HG03354 (cell line): Measurements from ENCODE around the gene ZNF587.
"Not testable (repeated sequence)": the region's sequence is repeated elsewhere in the genome, so short reads cannot be mapped to it uniquely, and the experiment has no call there.

Experiments used
- ATAC-seq: cut with Tn5 transposase; IDR thresholded peaks from one replicate; pipeline ENCODE4 v1.9.1; 2021; ENCODE audit warnings: mild to moderate bottlenecking; ENCODE audit not compliant: unreplicated experiment, poor library complexity, severe bottlenecking

ZNF587 gene

DNA sequence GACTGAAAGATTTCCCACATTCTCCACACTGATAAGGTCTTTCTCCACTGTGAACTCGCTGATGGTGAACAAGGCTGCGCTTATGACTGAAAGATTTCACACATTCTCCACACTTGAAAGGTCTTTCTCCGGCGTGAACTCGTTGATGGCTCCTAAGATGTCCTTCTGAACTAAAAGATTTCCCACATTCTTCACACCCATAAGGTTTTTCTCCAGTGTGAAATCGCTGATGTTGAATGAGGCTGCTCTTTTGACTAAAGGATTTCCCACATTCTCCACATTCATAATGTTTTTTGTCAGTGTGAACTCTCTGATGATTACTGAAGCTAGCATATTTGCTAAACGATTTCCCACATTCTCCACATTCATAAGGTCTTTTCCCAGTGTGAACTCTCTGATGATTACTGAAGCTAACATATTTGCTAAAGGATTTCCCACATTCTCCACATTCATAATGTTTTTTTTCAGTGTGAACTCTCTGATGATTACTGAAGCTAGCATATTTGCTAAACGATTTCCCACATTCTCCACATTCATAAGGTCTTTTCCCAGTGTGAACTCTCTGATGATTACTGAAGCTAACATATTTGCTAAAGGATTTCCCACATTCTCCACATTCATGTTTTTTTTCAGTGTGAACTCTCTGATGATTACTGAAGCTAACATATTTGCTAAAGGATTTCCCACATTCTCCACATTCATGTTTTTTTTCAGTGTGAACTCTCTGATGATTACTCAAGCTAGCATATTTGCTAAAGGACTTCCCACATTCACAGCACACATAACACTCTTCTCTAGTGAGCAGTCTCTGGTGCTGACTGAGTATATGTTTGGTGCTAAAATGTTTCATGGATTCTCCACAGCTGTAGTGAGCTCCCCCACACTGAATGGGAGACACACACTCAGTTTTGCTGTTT is 24.5 kb downstream of the ZNF587 start:
- ATAC-seq, result not testable (repeated sequence)

DNA sequence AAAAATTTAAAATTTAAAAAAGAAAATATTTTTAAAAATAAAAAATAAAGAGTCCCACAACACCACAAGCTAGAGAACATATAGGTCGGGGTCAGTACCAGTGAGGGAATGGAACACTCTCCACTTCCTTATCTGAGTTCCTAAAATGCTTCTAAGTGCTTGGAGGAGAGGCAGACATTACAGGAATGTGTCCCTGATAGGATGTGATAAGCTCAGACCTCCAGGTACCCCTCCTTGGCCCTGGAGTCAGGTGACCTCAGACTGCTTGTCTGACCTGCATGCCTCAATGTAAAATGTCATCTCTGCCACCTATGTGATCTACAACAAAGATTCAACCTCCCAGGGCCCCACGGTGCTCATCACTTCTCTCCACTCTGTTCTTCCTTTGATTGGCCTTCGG is 36.4 kb downstream of the ZNF587 start:
- ATAC-seq, result no peak

DNA sequence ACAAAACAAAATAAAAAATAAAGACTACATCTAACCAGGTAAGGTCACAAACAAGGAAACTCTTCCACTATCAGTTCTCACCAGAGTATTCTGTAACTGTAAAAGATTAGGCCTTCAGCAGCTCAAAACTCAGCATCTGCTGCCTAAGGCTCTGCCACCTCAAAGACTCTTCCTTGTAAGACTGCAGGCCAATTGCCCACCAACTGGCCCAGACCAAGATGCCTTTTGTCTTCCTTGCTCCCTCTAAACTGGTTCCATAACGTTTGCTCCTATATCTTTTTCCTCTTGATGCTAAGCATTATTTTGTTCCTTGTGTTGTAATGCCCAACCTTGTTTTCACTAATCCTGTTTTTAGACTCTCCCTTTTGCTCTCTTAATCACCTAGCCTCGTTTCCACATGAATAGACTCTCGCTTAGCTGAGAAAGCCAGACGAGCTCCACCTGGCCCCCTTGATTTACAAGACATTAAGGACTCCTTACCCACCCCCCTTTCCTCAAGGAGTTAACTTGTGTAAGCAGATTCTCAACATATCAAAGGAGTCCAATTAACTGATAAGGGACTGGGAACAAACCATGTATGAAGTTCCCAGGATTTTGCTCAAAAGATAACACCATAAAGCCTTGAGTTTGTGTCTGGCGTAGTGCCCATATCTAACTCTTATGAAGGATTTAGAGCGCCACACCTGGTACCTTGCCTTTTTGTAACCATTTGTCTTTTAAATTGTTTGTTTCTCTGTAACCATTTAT is 37.7 kb downstream of the ZNF587 start:
- ATAC-seq, result no peak

DNA sequence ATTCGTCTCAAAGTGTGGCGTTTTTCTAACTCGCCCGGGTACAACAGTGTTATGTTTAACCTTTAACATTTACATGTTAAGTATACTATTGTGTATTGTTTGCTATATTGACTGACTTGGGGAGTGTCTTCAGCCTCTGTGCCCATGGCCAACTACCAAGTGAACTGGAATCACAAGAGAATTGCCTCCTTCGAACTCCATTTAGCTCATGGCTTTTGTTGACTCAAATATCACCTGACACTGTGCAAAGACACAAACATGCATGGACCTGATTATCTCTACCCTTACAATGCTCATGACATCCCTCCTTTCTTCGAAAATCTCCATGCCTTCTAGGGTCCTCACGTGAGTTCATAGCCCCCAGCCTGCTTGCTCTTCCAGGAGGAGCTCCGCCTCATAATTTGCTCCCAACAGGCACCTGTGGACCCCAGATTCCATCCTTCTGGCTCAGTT is 38.5 kb downstream of the ZNF587 start:
- no peak for ATAC-seq

DNA sequence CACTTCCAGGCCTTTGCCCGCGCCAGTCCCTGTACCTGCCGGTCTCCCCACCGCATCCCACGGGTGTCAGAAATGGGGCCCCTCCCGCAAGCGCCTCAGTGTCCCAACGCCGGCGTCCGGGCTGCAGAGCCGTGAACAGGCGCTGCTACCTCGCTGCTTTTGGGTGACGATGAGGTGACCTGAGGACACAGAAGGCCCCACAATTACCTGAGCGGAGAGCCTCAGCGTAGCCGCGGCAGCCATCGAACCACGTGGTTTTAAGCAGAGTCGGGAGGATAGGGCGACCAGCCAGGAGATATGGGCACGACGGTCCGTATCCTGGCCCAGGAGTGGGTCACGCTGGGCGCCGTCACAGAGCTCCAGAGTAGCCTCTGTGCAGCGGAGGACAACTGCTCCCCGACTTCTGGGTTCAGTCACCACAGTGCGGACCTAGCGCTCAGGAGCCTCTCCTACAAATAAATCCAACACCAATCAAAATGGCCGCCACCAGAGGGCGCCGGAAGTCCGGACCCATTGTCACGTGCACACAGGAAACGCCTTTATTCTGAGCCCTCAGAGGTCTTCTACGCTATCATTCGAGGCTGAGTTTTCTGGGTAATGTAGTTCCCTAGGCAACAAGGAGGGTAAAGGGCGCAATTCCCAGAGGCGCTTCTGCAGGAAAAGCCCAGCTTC is 39.0 kb downstream of the ZNF587 start, which contains the start of gene ZNF814:
Gene ZNF814 (minus strand): TSS at position 478 of the 672 bp plus-strand sequence. CDS start 235 bp downstream, at position 243.
- ATAC-seq, result peak; percentile 81

DNA sequence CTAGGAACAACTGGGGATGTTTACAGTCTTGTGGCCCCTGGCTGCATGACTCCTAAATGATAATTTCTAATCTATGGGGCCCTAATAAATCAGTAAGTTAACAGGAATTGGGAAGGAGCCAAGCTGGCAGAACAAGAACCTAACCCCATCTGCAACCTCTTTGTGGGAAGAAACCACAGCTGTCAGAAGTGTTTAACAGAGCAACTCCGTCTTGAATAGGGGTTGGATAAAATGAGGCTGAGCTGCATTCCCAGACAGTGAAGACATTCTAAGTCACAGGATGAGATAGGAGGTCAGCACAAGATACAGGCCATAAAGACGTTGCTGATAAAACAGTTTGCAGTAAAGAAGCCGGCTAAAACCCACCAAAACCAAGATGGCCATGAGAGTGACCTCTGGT is 41.0 kb downstream of the ZNF587 start:
- ATAC-seq, result not testable (repeated sequence)

DNA sequence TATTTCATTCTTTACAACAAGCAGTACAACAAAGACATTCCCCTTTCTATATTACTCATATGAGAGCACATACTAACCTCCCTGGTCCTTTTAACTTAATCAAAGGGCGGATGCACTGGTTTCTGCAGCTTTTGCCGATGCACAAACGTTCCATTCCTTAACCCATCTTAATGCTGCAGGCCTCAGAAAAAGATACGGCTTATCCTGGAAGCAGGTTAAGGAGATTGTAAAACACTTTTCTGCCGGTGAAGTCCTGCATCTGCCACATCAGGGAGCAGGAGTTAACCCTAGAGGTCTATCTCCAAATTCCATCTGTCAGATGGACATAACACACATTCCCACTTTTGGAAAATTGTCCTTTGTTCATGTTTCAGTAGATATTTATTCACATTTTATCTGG is 50.7 kb downstream of the ZNF587 start:
- no peak for ATAC-seq

DNA sequence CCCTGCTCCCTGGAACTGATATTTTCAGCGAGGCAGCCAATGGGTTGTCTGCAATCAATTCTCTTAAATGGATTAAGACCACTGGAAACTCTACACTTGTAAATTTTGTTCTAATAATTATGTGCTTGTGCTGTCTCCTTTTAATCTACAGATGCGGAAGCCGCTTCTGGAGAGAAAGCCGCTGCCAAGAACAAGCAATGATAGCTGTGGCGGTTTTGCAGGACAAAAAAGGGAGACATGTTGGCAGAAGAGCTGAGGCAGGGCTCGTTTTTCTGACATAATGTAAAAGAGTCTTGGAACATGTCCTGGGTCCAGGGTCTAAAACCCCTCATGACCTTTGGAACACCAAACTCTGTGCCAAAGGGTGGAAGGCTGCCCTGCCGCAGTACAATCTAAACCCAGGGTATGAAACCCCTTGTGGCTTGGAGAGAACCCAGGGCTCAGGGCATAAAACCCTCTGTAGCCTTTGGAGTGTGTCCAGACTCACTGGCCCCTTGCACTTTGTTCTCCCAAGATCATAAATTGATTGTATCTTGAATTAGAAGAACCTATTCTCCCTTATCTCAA is 54.0 kb downstream of the ZNF587 start:
- ATAC-seq, result no peak

DNA sequence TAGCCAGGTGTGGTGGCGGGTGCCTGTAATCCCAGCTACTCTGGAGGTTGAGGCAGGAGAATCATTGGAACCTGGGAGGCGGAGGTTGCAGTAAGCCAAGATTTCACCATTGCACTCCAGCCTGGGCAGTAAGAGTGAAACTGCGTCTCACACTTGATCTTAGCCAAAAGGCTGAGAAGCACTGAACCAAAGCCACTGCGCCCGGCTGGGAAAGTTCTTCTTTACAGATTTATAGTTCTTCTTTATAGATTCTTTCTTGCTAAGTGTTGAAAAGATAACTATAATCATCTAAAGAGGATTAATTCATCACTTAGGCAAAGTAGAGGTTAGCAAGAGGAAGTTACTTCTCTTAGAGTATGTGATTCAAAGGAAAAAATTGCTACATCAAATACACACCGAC is 55.6 kb downstream of the ZNF587 start:
- no peak for ATAC-seq

DNA sequence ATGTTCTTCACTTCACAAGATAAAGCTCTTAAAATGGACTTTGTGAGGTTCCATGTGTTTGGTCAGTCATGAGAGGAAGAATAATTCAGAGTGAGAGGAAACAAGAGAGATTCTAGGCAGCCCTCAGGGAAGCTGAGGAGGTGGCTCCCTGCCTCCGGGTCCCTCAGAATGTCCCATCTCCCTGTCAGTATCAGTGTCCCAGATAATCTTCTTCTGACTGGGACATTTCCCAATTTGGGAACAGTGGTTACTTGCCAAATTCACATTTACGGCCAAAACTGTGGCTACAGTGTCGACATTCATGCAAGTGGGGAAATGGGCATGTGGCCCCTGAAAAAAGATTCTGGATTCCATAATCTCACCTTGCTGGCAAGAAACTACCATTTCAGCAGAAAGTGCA is 57.7 kb downstream of the ZNF587 start:
- ATAC-seq, result no peak

DNA sequence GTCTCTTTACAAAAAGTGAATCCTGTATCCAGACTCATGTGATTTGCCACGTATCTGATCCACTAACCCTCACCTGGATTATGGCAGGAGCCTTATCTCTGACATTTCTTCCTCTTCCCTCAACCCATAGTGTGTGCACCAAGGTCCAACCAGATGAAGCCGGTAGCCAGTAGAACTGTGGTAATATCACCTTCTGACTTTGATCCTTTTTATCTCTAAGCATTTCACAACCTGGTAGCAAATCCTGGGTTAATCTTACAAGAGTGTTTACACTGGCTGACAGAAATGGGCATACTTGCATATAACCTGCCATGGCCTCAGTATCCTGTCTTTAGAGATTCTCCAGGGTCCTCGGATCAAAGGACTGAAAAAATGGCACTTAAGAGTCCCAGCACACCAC is 64.9 kb downstream of the ZNF587 start:
- ATAC-seq, result no peak
